ENCODE results near the gene ZNF804B.

ZNF804B gene

GRCh38 chr7:88868456-88868855, 109.0 kb downstream of the ZNF804B start:
- TF ChIP-seq, protein P1, sequence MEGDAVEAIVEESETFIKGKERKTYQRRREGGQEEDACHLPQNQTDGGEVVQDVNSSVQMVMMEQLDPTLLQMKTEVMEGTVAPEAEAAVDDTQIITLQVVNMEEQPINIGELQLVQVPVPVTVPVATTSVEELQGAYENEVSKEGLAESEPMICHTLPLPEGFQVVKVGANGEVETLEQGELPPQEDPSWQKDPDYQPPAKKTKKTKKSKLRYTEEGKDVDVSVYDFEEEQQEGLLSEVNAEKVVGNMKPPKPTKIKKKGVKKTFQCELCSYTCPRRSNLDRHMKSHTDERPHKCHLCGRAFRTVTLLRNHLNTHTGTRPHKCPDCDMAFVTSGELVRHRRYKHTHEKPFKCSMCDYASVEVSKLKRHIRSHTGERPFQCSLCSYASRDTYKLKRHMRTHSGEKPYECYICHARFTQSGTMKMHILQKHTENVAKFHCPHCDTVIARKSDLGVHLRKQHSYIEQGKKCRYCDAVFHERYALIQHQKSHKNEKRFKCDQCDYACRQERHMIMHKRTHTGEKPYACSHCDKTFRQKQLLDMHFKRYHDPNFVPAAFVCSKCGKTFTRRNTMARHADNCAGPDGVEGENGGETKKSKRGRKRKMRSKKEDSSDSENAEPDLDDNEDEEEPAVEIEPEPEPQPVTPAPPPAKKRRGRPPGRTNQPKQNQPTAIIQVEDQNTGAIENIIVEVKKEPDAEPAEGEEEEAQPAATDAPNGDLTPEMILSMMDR (IDR thresholded peaks at IDR 0.05; ENCODE audit: low read depth, low read length): no peak
- no peak for TF ChIP-seq EZH2phosphoT487 (IDR thresholded peaks at IDR 0.05; ENCODE audit: low read depth)
- Histone ChIP-seq H3K27me3 (ENCODE audit: low read depth, low read length) (no peaks in the 10 kb centered on the region), H4K20me1 (ENCODE audit: insufficient read depth, low read length) (no peaks in the 10 kb centered on the region), H3K79me2 (ENCODE audit: low read length) (no peaks in the 10 kb centered on the region), H3K4me3 (ENCODE audit: low read length) (no peak overlapping the region), H3K36me3 (replicated peaks; ENCODE audit: low read depth, low read length) (no peaks in the 10 kb centered on the region), H3K27ac (ENCODE audit: low read length) (no peak overlapping the region), H3K4me2 (ENCODE audit: low read length) (no peak overlapping the region), H3K4me1 (ENCODE audit: low read length) (no peaks in the 10 kb centered on the region), H3K9me3 (ENCODE audit: insufficient read depth, low read length) (no peaks in the 10 kb centered on the region), H3K9ac (ENCODE audit: low read length) (no peak overlapping the region), H2AFZ (ENCODE audit: low read depth, low read length) (no peak overlapping the region)

- Histone ChIP-seq H2AFZ (ENCODE audit: low read depth, low read length) (no peak overlapping the region), H3K4me3 (ENCODE audit: low read length) (no peak overlapping the region), H4K20me1 (ENCODE audit: insufficient read depth, low read length) (no peaks in the 10 kb centered on the region), H3K27ac (ENCODE audit: low read length) (no peak overlapping the region), H3K79me2 (ENCODE audit: low read length) (no peaks in the 10 kb centered on the region), H3K4me2 (ENCODE audit: low read length) (no peak overlapping the region), H3K4me1 (ENCODE audit: low read length) (no peaks in the 10 kb centered on the region), H3K27me3 (ENCODE audit: low read depth, low read length) (no peaks in the 10 kb centered on the region), H3K9ac (ENCODE audit: low read length) (no peak overlapping the region), H3K9me3 (ENCODE audit: insufficient read depth, low read length) (no peaks in the 10 kb centered on the region), H3K36me3 (replicated peaks; ENCODE audit: low read depth, low read length) (no peaks in the 10 kb centered on the region)
- TF ChIP-seq, protein P1 (IDR thresholded peaks at IDR 0.05; ENCODE audit: low read depth, low read length): no peak
Observed at GRCh38 chr7:88881136-88881535, 121.6 kb downstream of the ZNF804B start.

DNA sequence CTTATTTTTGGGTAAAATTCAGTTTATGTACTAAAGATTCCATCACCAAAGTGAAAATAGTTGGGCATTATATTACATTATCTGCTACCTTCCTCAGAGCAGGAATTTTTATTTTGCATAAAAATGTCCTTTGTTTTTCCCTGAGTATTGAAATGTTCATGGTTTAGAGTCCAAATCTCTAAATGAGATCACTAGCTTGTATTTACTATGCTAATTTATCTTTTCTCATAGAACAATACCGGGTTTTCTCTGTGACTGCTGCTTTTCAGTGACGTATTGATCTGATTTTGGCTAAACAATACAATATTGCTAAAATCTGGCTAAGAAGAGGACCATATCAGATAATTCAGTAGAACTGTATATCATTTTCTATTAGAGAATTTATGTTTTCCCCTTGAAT, 125.6 kb downstream of the ZNF804B start:
- no peak overlapping the region for H2AFZ ChIP-seq (ENCODE audit: low read depth, low read length)
- TF ChIP-seq, protein P1 (IDR thresholded peaks at IDR 0.05; ENCODE audit: low read depth, low read length): no peak
- H3K4me1 ChIP-seq (ENCODE audit: low read length): no peaks in the 10 kb centered on the region

GRCh38 chr7:88888684-88889083, 129.2 kb downstream of the ZNF804B start:
- no peaks in the 10 kb centered on the region for H3K4me1 ChIP-seq (ENCODE audit: low read length)
- no peaks in the 10 kb centered on the region for H3K27me3 ChIP-seq (ENCODE audit: low read depth, low read length)
- no peak overlapping the region for H3K9ac ChIP-seq (ENCODE audit: low read length)
- H3K4me2 ChIP-seq (ENCODE audit: low read length): no peak overlapping the region
- no peaks in the 10 kb centered on the region for H3K36me3 ChIP-seq (replicated peaks; ENCODE audit: low read depth, low read length)
- no peak overlapping the region for H3K4me3 ChIP-seq (ENCODE audit: low read length)
- H4K20me1 ChIP-seq (ENCODE audit: insufficient read depth, low read length): no peaks in the 10 kb centered on the region
- no peak overlapping the region for H2AFZ ChIP-seq (ENCODE audit: low read depth, low read length)
- no peaks in the 10 kb centered on the region for H3K9me3 ChIP-seq (ENCODE audit: insufficient read depth, low read length)
- H3K79me2 ChIP-seq (ENCODE audit: low read length): no peaks in the 10 kb centered on the region
- TF ChIP-seq EZH2phosphoT487 (IDR thresholded peaks at IDR 0.05; ENCODE audit: low read depth): no peak
- TF ChIP-seq, protein P1 (IDR thresholded peaks at IDR 0.05; ENCODE audit: low read depth, low read length): no peak
- no peak overlapping the region for H3K27ac ChIP-seq (ENCODE audit: low read length)

More for the DNA sequence above, 125.6 kb downstream of the ZNF804B start:
- no peaks in the 10 kb centered on the region for H3K27me3 ChIP-seq (ENCODE audit: low read depth, low read length)
- no peaks in the 10 kb centered on the region for H3K79me2 ChIP-seq (ENCODE audit: low read length)
- no peak overlapping the region for H3K4me3 ChIP-seq (ENCODE audit: low read length)
- no peak overlapping the region for H3K4me2 ChIP-seq (ENCODE audit: low read length)
- no peaks in the 10 kb centered on the region for H4K20me1 ChIP-seq (ENCODE audit: insufficient read depth, low read length)
- no peak overlapping the region for H3K9ac ChIP-seq (ENCODE audit: low read length)
- H3K27ac ChIP-seq (ENCODE audit: low read length): no peak overlapping the region
- no peaks in the 10 kb centered on the region for H3K9me3 ChIP-seq (ENCODE audit: insufficient read depth, low read length)
- H3K36me3 ChIP-seq (replicated peaks; ENCODE audit: low read depth, low read length): no peaks in the 10 kb centered on the region

Data from OCI-LY3 (cell line).